ENCODE data around the gene SDK1. TPM values are rescaled to one million over a fixed set of nuclear protein-coding genes. Genes with fewer than 3 reads are reported as not detected.

SDK1 gene
- total RNA-seq, 1 donor from 2014 or later: 5.4 TPM

DNA sequence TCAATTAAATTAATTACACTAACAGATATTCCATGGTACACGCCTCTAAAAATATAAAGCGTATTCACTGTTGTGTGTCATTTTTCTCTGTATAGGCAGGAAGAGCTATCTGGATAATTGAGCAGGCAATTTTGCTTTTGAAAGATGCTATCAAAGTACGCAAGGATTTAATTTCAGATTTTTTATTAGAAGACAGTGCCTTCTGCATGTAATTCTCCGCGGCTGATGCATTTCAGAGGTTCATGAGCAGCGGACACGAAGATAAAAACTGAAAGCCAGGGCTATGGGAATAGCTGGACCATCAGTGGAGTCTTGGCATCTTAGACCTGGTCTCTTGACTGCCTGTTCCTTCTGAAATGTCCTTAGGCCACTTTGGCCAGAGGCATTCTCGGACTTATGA is 35.7 kb upstream of the SDK1 start:
- DNase-seq (ENCODE audit: extremely low spot score, unreplicated experiment): no peak
- no peak overlapping the region for H3K4me3 Mint-ChIP-seq (ENCODE audit: unreplicated experiment)
- H3K27me3 Mint-ChIP-seq (ENCODE audit: unreplicated experiment): peaks cover 52% of the 10 kb centered on the region
- H3K4me1 Mint-ChIP-seq (ENCODE audit: unreplicated experiment): peaks cover 8% of the 10 kb centered on the region
- H3K36me3 Mint-ChIP-seq (ENCODE audit: unreplicated experiment): peaks cover 2% of the 10 kb centered on the region
- TF ChIP-seq, protein P1, sequence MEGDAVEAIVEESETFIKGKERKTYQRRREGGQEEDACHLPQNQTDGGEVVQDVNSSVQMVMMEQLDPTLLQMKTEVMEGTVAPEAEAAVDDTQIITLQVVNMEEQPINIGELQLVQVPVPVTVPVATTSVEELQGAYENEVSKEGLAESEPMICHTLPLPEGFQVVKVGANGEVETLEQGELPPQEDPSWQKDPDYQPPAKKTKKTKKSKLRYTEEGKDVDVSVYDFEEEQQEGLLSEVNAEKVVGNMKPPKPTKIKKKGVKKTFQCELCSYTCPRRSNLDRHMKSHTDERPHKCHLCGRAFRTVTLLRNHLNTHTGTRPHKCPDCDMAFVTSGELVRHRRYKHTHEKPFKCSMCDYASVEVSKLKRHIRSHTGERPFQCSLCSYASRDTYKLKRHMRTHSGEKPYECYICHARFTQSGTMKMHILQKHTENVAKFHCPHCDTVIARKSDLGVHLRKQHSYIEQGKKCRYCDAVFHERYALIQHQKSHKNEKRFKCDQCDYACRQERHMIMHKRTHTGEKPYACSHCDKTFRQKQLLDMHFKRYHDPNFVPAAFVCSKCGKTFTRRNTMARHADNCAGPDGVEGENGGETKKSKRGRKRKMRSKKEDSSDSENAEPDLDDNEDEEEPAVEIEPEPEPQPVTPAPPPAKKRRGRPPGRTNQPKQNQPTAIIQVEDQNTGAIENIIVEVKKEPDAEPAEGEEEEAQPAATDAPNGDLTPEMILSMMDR (IDR thresholded peaks at IDR 0.05): no peak
- no peaks in the 10 kb centered on the region for H3K9me3 Mint-ChIP-seq (ENCODE audit: unreplicated experiment)
- no peak overlapping the region for H3K27ac Mint-ChIP-seq (ENCODE audit: unreplicated experiment)

DNA sequence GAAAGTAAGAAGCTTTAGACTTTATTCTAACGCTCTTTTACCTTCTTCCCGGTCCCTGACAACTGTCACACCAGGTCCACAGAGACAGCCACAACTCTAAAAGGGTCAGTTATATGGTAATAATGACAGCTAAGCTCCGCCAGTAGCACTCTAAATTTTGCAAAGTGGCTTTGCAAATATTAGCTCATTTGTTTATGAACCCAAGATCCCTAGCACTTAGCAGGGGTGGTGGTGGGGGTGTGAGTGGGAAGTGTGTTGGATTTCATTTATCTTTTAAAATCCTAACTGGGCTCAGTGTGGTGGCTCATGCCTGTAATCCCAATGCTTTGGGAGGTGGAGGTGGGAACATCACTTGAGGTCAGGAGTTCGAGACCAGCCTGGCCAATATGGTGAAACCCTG is 34.8 kb upstream of the SDK1 start:
- DNase-seq (ENCODE audit: extremely low spot score, unreplicated experiment): no peak
- H3K4me1 Mint-ChIP-seq (ENCODE audit: unreplicated experiment): peaks cover 8% of the 10 kb centered on the region
- H3K4me3 Mint-ChIP-seq (ENCODE audit: unreplicated experiment): no peak overlapping the region
- H3K9me3 Mint-ChIP-seq (ENCODE audit: unreplicated experiment): no peaks in the 10 kb centered on the region
- H3K27ac Mint-ChIP-seq (ENCODE audit: unreplicated experiment): no peak overlapping the region
- peaks cover 43% of the 10 kb centered on the region for H3K27me3 Mint-ChIP-seq (ENCODE audit: unreplicated experiment)
- peaks cover 2% of the 10 kb centered on the region for H3K36me3 Mint-ChIP-seq (ENCODE audit: unreplicated experiment)
- TF ChIP-seq, protein P1 (IDR thresholded peaks at IDR 0.05): no peak

DNA sequence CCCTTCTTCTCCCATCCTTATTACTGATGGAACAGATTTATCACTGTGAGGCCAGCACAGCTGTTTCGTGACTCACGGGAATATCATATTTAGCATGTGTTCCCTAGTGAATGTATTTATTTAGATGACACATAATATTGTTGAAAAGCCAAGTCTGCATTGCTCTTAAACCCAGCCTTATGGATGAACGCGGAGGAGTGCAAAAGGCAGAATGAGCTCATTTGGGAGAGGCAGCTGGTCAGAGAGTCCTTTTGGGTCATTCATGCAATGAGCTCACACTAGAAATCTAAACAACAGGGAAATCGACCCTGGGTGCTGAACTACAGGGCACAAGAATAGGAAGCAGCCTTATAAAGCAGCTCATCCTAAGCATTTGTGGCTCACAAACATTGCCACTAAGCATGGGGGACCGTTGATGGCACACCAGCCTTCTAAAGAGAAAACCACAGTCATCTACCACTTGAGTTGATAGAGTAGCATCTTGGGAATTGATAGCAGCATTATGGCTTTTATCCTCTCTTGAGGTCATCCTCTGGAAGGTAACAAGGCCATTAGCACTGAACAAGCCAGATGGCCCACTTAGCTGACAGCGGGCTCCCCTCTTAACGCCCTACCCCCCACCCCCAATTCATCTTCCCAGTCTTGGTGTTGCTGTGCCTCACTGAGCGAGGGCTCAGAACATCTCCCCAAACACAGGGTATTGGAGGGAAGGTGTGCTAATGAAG is 32.9 kb upstream of the SDK1 start:
- Mint-ChIP-seq H3K27me3 (ENCODE audit: unreplicated experiment) (peaks cover 28% of the 10 kb centered on the region), H3K4me1 (ENCODE audit: unreplicated experiment) (peaks cover 17% of the 10 kb centered on the region), H3K4me3 (ENCODE audit: unreplicated experiment) (no peak overlapping the region), H3K36me3 (ENCODE audit: unreplicated experiment) (no peaks in the 10 kb centered on the region), H3K9me3 (ENCODE audit: unreplicated experiment) (no peaks in the 10 kb centered on the region), H3K27ac (ENCODE audit: unreplicated experiment) (no peak overlapping the region)
- TF ChIP-seq, protein P1 (IDR thresholded peaks at IDR 0.05): no peak
- DNase-seq (ENCODE audit: extremely low spot score, unreplicated experiment): no peak

DNA sequence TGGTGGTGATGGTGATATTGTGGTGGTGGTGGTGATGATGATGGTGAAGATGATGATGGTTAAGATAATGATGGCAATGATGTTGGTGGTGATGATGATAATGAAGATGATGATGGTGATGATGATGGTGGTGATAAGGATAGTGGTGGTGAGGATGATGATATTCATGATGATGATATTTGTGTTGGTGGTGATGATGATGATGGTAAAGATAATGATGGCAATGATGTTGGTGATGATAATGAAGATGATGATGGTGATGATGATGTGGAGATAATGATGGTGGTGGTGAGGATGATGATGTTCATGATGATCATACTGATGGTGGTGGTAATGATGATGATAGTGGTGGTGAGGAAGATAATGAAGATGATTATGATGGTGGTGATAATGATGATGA is 30.7 kb upstream of the SDK1 start:
- Mint-ChIP-seq H3K36me3 (ENCODE audit: unreplicated experiment) (no peaks in the 10 kb centered on the region), H3K27me3 (ENCODE audit: unreplicated experiment) (peaks cover 9% of the 10 kb centered on the region), H3K27ac (ENCODE audit: unreplicated experiment) (no peak overlapping the region), H3K9me3 (ENCODE audit: unreplicated experiment) (no peaks in the 10 kb centered on the region), H3K4me1 (ENCODE audit: unreplicated experiment) (peaks cover 23% of the 10 kb centered on the region), H3K4me3 (ENCODE audit: unreplicated experiment) (no peak overlapping the region)
- no peak for DNase-seq (ENCODE audit: extremely low spot score, unreplicated experiment)
- TF ChIP-seq, protein P1 (IDR thresholded peaks at IDR 0.05): no peak

DNA sequence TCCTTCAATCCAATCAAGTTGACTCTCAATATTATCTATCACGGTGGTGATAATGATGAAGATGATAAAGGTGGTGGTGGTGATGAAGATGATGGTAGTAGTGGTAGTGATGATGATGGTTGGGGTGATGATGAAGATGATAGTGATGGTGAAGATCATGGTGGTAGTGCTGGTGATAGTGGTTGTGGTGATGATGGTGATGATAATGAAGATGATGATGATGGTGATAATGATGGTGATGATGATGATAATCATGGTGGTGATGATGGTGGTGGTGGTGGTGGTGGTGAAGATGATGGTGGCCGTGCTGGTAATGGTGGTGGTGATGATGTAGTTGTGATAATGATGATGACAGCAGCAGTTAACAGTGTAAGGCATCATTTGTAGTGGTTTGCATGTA is 29.8 kb upstream of the SDK1 start:
- Mint-ChIP-seq H3K36me3 (ENCODE audit: unreplicated experiment) (no peaks in the 10 kb centered on the region), H3K27me3 (ENCODE audit: unreplicated experiment) (no peaks in the 10 kb centered on the region)
- TF ChIP-seq, protein P1 (IDR thresholded peaks at IDR 0.05): no peak

More for the DNA sequence above, 29.8 kb upstream of the SDK1 start:
- peaks cover 23% of the 10 kb centered on the region for H3K4me1 Mint-ChIP-seq (ENCODE audit: unreplicated experiment)
- no peak overlapping the region for H3K4me3 Mint-ChIP-seq (ENCODE audit: unreplicated experiment)
- no peak for DNase-seq (ENCODE audit: extremely low spot score, unreplicated experiment)
- H3K27ac Mint-ChIP-seq (ENCODE audit: unreplicated experiment): no peak overlapping the region
- no peaks in the 10 kb centered on the region for H3K9me3 Mint-ChIP-seq (ENCODE audit: unreplicated experiment)

Measured in osteocyte (in vitro differentiated cells).